Heart right ventricle (tissue), 16 donors: Measurements from ENCODE around the gene CLBA1. TPM values are rescaled to one million over a fixed set of nuclear protein-coding genes. Genes with fewer than 3 reads are reported as not detected.

Experiments
- ATAC-seq, 8 donors: fragments of 200-7000 bp; cut with Tn5 transposase; one replicate each; pipeline ENCODE4 v1.9.1; 2020; ENCODE audit warnings: mild to moderate bottlenecking in 8 of 8, moderate library complexity in 8 of 8, moderate number of reproducible peaks in 1 of 8
- DNase-seq, 2 donors: peaks; one replicate each; pipeline ENCODE4 v3.0.0-alpha.2; 2020
- H3K27ac ChIP-seq, 10 donors: fragments of 200-600 bp; sonication (generic) in 2 of 10; one replicate each; pipeline versions ENCODE4 v1.5.0 to v1.8.0; 2020 to 2022; ENCODE audit warnings: mild to moderate bottlenecking in 3 of 10
- H3K27me3 ChIP-seq, 7 donors: fragments of 200-600 bp; one replicate each; pipeline ENCODE4 v1.8.0; 2021 to 2022; ENCODE audit warnings: mild to moderate bottlenecking in 2 of 7
- H3K36me3 ChIP-seq, 9 donors: fragments of 200-600 bp; sonication (generic) in 1 of 9; one replicate each; pipeline versions ENCODE4 v1.5.0 to v1.8.0; 2020 to 2022; ENCODE audit warnings: mild to moderate bottlenecking in 2 of 9
- H3K4me1 ChIP-seq, 9 donors: fragments of 200-600 bp; sonication (generic) in 1 of 9; one replicate each; pipeline versions ENCODE4 v1.5.0 to v1.8.0; 2020 to 2022; ENCODE audit warnings: mild to moderate bottlenecking in 4 of 9
- H3K4me3 ChIP-seq, 10 donors: fragments of 200-600 bp; sonication (generic) in 2 of 10; one replicate each; pipeline versions ENCODE4 v1.5.0 to v1.8.0; 2020 to 2022; ENCODE audit warnings: mild to moderate bottlenecking in 7 of 10, moderate library complexity in 2 of 10
- H3K9me3 ChIP-seq, 11 donors: fragments of 200-600 bp in 10 of 11; sonication (generic) in 2 of 11; one replicate each; pipeline versions ENCODE4 v1.5.0 to v1.8.0; 2013 to 2022; ENCODE audit warnings: mild to moderate bottlenecking in 2 of 11, control low read depth in 1 of 11, moderate library complexity in 1 of 11
- CTCF ChIP-seq, 9 donors: fragments of 200-600 bp; sonication (generic) in 2 of 9; IDR thresholded peaks; one replicate each; pipeline versions ENCODE4 v1.5.0 to v1.8.0; 2021 to 2022; ENCODE audit warnings: antibody characterized with exemption in 9 of 9, mild to moderate bottlenecking in 5 of 9, moderate library complexity in 1 of 9
- WGBS, 2 donors: extraction: QIAGEN DNeasy Blood & Tissue Kit; methylation state at CpG; one replicate each; pipeline ENCODE4 v1.1.7; 2013; ENCODE audit warnings: inconsistent platforms in 1 of 2; 5-methylcytosine and 5-hydroxymethylcytosine counted together
- intact Hi-C, 10 donors: fragments of 100-400 bp; cut with DNase I; formaldehyde crosslinking; loops; one replicate each; pipeline versions ENCODE4 v1.11.1 to v1.14.2; 2022
- polyA plus RNA-seq, 2 donors: library from polyadenylated mRNA; stranded (reverse); fragments of 200-250 nt; gene quantifications; one replicate each; pipeline ENCODE4 v1.2.3, GENCODE V29; 2013
- total RNA-seq, 10 donors: library from RNA; stranded (reverse); fragmentation: NEBNext Ultra II Directional in 3 of 10; extraction: Animal tissue kit (Norgen Biotek cat#: 25700) in 3 of 10; gene quantifications; one replicate each; pipeline versions ENCODE4 v1.2.1 to v1.2.4, GENCODE V29; 2021 to 2023
- donor health status: Arrhythmogenic right ventricular cardiomyopathy.
- donor health status: ischemic (EF 13 %, LVEDD 7.1; RV severe dilation, severe dysfunction).
- donor health status: healthy with polysubstance abuse.
- donor health status: DM: no; HTN: yes; CAD: no.
- donor health status: DM: no; HTN: no; CAD: no.
- donor health status: ischemic (EF 25% LVEDD 6.9; RV normal size, moderate dysfunction).
- donor health status: ischemic (EF 25% LVEDD 5.7; RV mildly dilated, moderate dysfunction).
- donor health status: healthy.
- donor health status: DM: yes; HTN: yes; CAD: no.
- donor health status: Ischemic cardiomyopathy.
- donor health status: ischemic (EF 35%, LVEDD 5.7; RV mildly dilated, moderate dysfunction).
- donor health status: nonischemic (EF 11% LVEDD 7.7; RV severe dilation, severe dysfunction).
- donor health status: DM: yes; HTN: yes; CAD: no.
- donor health status: PGD.
- donor health status: ischemic (EF 29% LVEDD 5.4; RV normal size, mild dysfunction).
- donor health status: nonischemic (EF 23%, LVEDD 6.1; RV moderate dilation, normal function).

The CLBA1 gene
- total and polyA plus RNA-seq, 12 donors, result 1.2 to 3.5 (median 2.6) TPM

- Histone ChIP-seq H3K27me3 (no peaks in the 10 kb centered on the region), H3K4me3 (no peak overlapping the region), H3K9me3 (peaks cover 0 to 8% (median 0%) of the 10 kb centered on the region in 11 donors), H3K27ac (no peak overlapping the region), H3K36me3 (peaks cover 0 to 35% (median 0%) of the 10 kb centered on the region in 9 donors), H3K4me1 (no peaks in the 10 kb centered on the region)
- no peak for TF ChIP-seq CTCF (IDR thresholded peaks at IDR 0.05)
- ATAC-seq (no peak), DNase-seq (no peak)
- 89 to 94% methylated on average over 13 of the region's 13 CpGs for WGBS, 2 donors
- intact Hi-C loops, result loop anchor here in 1 of 10 donors (10.0 kb wide), 1 partner anchor 1172 kb away; no protein-coding TSS in a partner anchor
Observed at GRCh38 chr14:104996483-104996882, 10.9 kb downstream of the CLBA1 start.

GRCh38 chr14:104998801-104999200 lies 13.2 kb downstream of the CLBA1 start:
- Histone ChIP-seq H3K27me3 (no peaks in the 10 kb centered on the region), H3K4me1 (no peaks in the 10 kb centered on the region), H3K27ac (no peak overlapping the region), H3K36me3 (peaks cover 0 to 21% (median 0%) of the 10 kb centered on the region in 9 donors), H3K9me3 (peaks cover 0 to 8% (median 0%) of the 10 kb centered on the region in 11 donors), H3K4me3 (no peak overlapping the region)
- 93 to 95% methylated on average over 5 of the region's 5 CpGs for WGBS, 2 donors
- ATAC-seq, result no peak
- intact Hi-C loops, result loop anchor here in 1 of 10 donors (10.0 kb wide), 1 partner anchor 1174 kb away; no protein-coding TSS in a partner anchor
- DNase-seq, result no peak
- no peak for TF ChIP-seq CTCF (IDR thresholded peaks at IDR 0.05)

DNA sequence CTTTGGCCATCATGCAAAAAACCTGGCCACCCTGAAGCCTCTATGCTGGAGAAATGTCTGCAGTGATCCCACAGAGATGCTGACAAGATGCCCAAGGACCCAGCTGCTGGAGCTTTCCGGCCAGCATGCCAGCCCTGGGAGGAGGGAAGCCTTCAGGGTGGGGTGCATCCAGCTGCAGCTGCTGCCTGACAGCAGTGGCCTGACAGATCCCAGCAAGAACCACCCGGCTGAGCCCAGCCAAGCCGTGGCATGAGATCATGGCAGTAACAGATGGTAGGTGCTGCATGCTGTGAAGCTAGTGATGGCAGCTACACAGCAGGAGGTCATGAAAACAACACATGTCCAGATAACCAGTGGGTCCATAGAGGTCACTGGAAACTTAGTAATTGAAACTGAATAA lies 13.8 kb downstream of the CLBA1 start:
- WGBS, 2 donors, result 94 to 100% methylated on average over 3 of the region's 3 CpGs
- DNase-seq (no peak), ATAC-seq (no peak)
- H3K27ac ChIP-seq, result no peak overlapping the region
- no peak for TF ChIP-seq CTCF (IDR thresholded peaks at IDR 0.05)
- H3K36me3 ChIP-seq, result peaks cover 0 to 16% (median 0%) of the 10 kb centered on the region in 9 donors
- H3K4me3 ChIP-seq, result no peak overlapping the region
- H3K4me1 ChIP-seq, result no peaks in the 10 kb centered on the region
- H3K27me3 ChIP-seq, result no peaks in the 10 kb centered on the region
- intact Hi-C loops, result loop anchor here in 1 of 10 donors (10.0 kb wide), 1 partner anchor 1175 kb away; no protein-coding TSS in a partner anchor
- H3K9me3 ChIP-seq, result peaks cover 0 to 8% (median 0%) of the 10 kb centered on the region in 11 donors

DNA sequence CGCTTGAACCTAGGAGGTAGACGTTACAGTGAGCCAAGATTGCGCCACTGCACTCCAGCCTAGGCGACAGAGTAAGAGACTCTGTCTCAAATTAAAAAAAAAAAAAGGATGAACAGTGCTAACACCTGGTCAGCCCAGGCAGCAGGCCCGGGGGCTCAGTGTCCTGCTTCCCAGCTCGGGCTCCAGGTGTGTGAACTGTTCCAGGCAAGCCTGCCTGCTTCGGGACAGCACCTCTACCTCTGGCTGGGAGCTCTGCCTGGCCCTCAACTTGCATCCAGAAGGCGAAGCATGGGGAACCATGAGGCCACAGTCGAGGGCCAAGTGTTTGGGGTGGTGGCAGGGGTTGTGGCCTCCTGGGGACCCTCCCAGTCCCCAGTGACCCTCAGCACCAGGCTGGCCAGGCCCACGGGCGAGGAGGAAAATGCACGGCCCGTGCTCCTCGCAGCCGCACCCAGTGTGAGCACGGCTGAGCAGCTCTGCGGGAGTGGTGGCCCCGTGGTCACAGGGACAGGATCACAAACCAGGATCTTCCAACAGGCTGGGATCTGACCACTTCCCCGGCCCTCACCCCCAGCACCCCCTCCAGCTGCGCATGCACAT lies 19.8 kb downstream of the CLBA1 start:
- Histone ChIP-seq H3K4me3 (no peak overlapping the region), H3K36me3 (peaks cover 0 to 44% (median 0%) of the 10 kb centered on the region in 9 donors), H3K27ac (no peak overlapping the region), H3K9me3 (no peaks in the 10 kb centered on the region), H3K4me1 (no peaks in the 10 kb centered on the region), H3K27me3 (no peaks in the 10 kb centered on the region)
- ATAC-seq, result no peak
- WGBS, 2 donors, result 89 to 92% methylated on average over 19 to 20 of the region's 20 CpGs
- TF ChIP-seq CTCF (IDR thresholded peaks at IDR 0.05), result no peak
- no peak for DNase-seq
- intact Hi-C loops, result no loop called here
